GM12892 (cell line): ENCODE results near the gene ZNF605.

Experiments used
- POLR2A ChIP-seq: IDR thresholded peaks from 2 replicates; pipeline ENCODE4 v1.6.1; 2011; ENCODE audit warnings: low read depth, low read length, control low read depth
- POLR2AphosphoS5 ChIP-seq: IDR thresholded peaks from 2 replicates; pipeline ENCODE4 v1.6.1; 2011; ENCODE audit warnings: low read depth, low read length, control low read depth
- TAF1 ChIP-seq: IDR thresholded peaks from 2 replicates; pipeline ENCODE4 v1.6.1; 2011; ENCODE audit warnings: low read depth, mild to moderate bottlenecking, control low read depth, low read length, borderline replicate concordance

DNA sequence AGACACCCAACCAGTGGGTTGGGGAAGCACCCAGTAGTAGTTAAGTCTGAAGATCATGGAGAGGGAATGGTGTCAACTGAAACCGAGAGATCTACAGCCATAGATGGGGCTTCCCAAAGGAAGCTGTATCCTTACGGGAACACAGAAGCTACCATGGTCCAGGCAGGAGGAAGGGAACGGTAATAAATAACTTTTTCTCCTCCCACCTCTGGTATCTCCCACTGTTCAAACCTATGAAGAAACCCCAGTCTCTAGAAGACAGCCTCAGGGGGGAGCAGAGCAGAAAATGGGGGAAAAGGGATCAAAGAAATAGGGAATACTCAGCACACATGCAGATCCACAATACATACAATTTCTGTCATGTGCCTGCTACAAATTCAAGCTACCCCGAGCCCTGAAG is 33.4 kb downstream of the ZNF605 start:
- TF ChIP-seq POLR2A (no peak), POLR2AphosphoS5 (no peak), TAF1 (no peak)
